Activated CD8-positive, alpha-beta memory T cell treated with anti-CD3 and anti-CD28 coated beads for 24 hours (primary cell): ENCODE data around the gene SPRTN.

Source experiments
- DNase-seq: peaks from one replicate; pipeline ENCODE4 v3.0.0-alpha.2; 2020

SPRTN gene, protein sequence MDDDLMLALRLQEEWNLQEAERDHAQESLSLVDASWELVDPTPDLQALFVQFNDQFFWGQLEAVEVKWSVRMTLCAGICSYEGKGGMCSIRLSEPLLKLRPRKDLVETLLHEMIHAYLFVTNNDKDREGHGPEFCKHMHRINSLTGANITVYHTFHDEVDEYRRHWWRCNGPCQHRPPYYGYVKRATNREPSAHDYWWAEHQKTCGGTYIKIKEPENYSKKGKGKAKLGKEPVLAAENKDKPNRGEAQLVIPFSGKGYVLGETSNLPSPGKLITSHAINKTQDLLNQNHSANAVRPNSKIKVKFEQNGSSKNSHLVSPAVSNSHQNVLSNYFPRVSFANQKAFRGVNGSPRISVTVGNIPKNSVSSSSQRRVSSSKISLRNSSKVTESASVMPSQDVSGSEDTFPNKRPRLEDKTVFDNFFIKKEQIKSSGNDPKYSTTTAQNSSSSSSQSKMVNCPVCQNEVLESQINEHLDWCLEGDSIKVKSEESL

DNA sequence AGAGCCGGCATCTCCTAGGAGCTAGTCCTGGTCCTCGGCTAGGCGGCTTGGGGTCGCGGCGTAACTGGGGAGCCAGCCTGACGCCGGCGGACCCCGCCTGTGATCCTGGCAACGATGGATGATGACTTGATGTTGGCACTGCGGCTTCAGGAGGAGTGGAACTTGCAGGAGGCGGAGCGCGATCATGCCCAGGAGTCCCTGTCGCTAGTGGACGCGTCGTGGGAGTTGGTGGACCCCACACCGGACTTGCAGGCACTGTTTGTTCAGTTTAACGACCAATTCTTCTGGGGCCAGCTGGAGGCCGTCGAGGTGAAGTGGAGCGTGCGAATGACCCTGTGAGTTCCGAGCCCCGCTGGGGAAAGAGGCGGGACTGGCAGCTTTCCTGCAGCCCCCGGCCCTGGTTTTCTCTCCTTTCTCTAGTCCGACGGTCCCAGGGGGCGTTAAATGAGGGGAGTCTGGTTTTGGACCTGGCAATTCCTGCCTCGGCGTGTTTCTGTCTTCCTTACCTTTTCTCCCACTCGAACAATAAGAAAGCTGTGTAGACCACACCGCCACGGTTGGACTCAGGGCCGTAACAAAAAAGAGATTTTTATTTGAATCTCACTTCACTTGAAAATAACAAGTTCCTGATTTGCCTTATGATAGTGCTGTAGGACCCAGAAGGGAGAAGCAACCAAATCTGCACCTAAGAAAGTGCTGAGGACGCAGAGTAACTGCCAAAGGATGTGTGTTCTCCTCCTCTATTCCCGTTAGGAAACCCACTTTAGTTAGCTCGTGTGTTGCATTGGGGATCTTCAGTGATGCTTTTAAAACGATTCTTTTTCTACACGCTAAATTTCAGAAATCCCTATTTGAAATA is at the start of gene SPRTN:
Gene SPRTN (plus strand): TSS at position 24 of the 859 bp plus-strand sequence. CDS start 91 bp downstream, at position 115.
- no peak for DNase-seq

DNA sequence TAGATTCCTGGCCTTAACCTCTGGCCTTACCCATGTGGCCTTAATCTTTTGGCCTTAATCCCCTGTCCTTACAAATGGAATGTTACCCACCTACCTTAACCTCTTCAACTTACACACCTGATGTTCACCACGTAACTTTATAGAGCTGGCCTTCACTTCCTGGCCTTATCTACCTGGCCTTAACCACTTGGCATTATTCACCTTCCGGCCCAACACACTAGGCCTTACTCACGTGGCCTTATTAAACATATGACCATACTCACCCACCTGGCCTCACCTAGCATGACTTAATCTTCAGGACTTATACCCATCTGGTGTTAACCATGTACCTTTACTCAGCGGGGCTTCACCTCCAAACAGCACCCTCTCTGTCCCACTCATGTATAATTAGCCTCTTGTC is 42.2 kb upstream of the SPRTN start:
- no peak for DNase-seq

DNA sequence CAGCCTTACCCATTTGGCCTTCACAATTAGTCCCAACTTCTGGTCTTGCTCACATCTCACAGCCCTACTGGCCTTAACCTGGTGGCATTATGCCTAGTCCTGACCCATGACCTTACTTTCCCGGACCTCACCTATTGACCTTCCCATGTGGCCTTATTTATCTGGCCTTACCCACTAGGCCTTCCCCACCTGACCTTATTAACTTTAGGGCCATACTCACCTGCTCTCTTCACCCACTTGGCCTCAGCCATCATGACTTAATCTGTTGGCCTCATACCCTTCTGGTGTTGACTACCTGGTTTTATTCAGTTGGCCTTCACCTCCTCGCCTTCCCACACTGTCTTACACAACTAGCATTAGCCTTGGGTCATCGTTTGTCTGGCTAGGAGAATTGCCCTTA is 36.1 kb upstream of the SPRTN start:
- no peak for DNase-seq

DNA sequence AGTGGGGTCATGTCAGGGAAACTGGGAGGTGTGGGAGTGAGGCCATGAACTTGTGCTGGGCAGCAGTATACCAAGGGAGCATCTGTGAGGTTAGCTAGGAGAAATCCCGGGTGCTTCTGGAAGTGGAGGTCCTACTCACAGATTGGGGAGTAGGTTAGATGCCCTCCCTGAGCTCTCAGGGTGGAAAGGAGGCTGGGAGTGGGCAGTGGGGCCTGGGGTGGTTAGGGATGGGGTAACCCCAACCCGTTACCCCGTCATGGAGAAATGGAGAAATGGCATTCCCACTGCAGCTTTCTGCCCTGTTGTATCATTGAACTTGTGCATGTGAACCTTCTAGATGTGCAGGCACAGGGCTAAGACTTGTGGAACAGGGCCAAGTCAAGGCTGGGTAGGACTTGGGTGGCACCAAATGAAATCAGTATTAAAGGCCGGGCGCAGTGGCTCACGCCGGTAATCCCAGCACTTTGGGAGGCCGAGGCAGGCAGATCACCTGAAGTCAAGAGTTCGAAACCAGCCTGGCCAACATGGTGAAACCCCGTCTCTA is 27.6 kb upstream of the SPRTN start:
- DNase-seq: peak; percentile 26

DNA sequence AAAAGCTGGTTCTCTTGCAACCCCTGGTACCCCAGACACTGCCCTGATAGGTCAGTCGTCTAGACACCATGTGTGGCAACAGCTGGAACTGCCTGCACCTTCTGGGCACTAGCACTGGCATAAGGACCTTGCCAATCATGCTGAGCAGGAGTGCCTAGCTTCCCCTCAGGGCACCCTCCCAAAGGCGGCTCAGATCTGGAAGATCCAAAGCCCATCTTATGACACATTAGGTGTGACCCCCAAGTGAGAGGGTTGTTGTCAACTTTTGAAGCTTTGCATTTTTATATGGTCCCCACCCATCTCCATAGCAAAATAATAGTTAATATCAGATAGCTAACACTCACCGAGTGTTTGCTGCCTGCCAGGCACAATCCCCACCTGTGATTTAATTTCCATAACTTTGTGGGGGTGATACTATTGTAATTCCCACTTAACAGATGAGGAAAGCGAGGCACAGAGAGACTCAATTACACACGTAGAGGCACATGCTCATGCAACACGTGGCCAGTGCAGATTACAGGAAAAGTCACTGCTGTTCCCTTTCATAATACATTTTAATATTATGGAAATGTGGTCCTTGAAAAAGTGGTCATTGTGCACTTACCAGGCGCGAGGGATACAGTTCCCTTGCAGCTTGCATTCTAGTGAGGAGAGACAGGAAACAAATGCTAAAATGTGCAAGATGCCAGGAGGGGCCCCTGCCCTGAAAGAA is 26.2 kb upstream of the SPRTN start:
- DNase-seq: peak; percentile 21

DNA sequence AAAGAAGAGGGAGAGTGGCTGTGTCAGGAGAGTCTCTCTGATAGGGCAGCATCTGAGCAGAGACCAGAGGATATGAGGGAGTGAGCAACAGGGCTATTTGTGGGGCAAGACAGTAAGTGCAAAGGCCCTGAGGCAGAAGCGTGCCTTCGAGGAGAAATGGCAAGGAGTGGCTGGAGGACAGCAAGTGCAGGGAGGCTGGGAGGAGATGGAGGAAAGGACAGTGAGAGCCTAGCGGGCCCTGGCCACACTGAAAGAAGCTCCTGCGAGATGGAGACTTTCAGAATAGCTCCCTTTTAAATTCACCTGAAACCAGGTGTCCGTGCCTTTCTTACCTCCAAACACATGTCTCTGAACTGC is 25.7 kb upstream of the SPRTN start:
- peak; percentile 28 for DNase-seq

DNA sequence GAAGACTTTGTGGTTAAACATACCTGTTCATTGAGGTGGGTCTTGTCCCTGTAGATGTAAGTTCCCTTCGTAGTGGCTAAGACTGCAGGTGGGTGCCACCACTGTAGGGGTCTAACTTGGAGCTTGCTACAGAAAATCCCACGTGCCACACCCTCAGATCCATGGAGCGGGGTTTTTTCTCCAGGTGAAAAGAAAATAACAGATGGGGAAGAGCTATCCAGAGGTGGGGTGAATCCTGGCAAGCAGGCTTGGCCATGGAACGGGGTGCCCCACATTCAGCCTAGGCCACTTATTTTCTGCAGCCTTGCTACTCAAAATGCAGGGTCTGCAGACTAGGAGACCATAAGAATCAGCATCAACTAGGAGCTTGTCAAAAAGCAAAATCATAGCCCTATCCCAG is 24.4 kb upstream of the SPRTN start:
- DNase-seq: peak; percentile 17

DNA sequence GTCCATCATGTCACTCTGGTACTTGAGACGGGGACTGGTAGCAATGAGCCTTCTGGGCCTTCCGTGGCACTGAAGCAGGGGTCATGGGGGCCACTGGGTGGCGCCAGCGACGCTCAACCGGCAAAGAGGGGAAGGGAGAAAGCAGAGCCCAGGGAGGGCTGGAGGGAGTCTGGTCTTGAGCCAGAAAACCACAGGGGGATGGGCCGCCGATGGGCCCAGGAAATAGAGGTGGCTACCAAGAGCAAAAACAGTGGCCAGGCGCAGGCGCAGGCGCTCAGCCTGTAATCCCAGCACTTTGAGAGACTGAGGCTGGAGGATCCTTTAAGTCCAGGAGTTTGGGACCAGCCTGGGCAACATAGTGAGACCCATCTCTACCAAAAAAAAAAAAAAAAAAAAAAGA is 22.2 kb upstream of the SPRTN start:
- peak; percentile 65 for DNase-seq

DNA sequence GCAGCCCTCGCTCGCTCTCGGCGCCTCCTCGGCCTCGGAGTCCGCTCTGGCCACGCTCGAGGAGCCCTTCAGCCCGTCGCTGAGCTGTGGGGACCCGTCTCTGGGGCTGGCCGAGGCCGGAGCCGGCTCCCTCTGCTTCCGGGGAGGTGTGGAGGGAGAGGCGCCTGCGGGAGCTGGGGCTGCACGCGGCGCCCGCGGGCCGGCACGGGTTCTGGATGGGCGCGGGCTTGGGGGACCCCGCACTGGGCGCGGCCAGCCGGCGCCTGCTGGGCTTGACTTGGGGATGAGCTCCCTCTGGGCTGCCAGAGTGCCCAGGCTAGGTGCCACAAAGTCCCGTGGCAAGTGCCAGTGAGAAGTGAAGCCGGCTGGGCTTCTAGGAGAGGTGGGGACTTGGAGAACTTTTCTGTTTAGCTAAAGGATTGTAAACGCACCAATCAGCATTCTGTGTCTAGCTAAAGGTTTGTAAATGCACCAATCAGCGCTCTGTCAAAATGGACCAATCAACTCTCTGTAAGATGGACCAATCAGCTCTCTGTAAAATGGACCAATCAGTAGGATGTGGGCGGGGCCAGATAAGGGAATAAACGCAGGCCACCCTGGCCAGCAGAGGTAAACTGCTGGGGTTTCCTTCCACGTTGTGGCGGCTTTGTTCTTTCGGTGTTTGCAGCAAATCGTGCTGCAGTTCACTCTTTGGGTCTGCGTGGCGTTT is 20.6 kb upstream of the SPRTN start:
- DNase-seq: peak; percentile 26

DNA sequence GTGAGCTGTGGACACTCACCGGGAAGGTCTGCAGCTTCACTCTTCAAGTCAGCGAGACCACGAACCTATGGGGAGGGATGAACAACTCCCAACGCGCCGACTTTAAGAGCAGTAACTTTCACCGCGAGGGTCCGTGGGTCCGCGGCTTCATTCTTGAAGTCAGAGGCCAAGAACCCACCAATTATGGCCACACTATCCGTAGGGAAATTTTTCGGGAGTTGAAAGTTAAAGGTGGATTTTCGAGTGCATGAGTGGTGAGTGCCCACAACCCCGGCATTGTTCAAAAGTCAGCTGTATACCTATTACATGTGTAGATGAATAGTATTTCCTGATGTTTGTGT is 20.1 kb upstream of the SPRTN start:
- peak; percentile 30 for DNase-seq

DNA sequence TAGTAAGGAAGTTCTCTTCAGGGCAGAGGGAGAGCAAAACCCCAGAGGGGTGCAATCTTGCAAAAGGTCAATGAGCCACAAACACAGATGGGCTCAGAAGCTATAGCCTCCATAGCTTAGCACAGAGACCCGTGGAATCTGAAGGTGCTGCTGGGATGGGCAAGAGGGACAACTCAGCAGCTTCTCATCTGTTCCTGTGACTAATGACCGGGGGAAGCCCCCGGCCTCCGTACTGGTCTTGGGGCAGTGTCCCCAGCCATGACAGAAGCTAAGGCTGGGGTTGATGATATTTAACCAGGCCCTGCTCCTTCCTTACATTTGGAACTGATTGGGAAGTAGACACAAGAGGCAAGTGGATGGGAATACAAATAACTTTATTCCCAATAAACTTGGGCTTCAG is 19.5 kb upstream of the SPRTN start:
- peak; percentile 5 for DNase-seq

DNA sequence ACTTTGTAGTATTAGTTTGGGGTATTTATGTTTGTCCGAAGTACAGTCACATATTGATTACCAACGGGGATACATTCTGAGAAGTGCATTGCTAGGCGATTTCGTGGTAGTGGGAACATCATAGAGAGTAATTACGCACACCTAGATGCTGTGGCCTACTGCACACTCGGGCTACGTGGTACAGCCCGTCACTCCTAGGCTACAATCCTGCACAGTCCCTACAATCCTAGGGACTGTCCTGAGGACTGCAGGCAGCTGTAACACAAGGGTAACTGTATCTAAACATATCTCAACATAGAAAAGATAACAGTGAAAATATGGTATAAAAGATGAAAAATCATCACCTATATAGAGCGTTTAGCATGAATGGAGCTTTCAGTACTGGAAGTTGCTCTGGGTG is 19.0 kb upstream of the SPRTN start:
- DNase-seq: peak; percentile 35

DNA sequence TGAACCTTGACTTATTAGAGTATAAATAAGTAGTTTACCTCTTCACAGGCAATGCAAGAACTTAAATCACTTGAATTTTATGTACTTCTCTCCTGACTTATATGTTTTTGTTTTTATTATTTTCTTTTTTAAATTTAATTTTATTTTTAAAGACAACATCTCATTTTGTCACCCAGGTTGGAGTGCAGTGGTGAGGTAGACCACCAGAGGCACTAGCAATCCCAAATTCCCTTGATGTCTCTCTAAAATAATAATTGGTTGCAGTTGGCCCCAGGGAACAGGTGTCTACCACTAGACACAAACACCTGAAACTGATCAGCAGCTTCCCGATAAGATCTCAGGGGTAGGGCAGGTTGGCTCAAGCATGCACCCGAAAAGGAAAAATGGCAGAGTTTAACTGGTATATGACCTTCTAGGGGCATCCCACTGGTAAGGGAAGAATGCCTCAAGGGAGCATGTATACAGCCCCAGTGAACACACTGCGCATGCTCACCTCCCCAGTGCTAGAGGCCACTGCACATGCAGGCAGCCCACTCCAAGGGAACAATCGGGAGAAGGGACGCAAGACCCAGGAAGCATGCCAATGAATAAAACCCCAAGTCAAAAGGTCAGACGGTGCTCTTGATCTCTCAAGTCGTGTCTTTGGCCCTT is 15.1 kb upstream of the SPRTN start:
- DNase-seq: no peak

DNA sequence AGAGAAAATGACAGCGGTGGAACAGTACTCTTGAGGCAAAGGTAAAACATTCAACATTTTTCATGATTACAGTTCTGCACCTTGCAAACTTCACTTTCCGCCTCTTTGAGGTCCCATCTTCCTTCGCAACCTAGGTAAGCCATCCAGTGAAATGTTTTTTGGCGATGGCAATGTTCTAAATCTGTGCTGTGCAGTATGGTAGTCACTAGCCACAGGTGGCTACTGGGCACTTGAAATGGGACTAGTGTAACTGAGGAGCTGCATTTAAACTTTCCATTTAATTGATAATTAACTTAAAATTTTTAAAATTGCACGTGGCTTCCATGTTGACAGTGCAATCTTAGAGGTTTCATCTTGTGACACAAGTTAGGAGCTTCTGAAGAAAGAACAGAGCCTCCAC is 13.4 kb upstream of the SPRTN start:
- DNase-seq: no peak

DNA sequence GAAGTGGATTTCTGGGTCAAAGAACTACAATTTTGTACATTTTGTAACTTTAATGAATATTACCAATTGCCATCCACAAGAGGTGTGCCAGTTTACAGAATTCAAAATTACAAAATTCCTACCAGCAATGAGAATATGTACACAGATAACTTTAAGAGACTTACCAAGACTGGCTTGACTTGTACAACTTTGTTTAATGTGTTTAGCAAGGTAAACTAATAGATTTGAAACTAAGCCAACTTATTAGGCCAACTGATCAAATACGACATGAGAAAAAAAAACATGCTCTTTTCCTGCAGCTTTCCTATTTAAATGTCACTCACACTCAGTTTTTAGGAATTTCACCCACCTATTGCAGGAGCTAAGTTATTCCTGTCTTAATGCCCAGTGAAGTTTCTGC is 11.8 kb upstream of the SPRTN start:
- no peak for DNase-seq

DNA sequence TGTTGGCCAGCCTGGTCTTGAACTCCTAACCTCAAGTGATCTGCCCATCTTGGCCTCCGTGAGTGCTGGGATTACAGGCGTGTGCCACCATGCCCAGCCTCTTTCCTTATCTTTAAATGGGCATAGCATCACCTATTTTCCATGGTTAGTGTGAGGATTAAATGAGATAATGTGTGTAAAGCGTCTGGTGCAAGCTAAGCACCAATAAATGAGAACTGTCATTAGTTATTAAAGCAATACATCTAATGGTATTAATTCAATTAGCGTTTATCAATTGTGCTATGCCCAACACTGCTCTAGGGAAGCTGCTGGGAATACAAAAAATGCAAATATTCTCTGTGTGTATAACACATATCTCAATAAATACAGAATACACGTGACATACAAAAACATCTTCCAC is 10.5 kb upstream of the SPRTN start:
- DNase-seq: no peak

DNA sequence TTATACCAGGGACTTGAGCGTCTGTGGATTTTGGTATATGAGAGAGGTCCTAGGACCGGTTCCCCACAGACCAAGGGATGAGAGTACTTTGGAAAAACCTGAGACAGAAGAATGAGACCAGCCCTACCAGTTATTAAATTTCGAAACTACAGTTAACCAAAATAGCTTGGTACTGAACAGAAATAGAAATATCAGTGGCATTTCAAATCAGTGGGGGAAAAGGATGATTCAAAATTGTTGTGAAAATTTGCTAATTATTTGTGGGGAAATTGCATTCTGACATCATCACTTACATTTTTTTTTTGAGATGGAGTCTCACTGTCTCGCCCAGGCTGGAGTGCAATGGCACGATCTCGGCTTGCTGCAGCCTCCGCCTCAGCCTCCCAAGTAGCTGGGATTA is 8.6 kb upstream of the SPRTN start:
- no peak for DNase-seq

DNA sequence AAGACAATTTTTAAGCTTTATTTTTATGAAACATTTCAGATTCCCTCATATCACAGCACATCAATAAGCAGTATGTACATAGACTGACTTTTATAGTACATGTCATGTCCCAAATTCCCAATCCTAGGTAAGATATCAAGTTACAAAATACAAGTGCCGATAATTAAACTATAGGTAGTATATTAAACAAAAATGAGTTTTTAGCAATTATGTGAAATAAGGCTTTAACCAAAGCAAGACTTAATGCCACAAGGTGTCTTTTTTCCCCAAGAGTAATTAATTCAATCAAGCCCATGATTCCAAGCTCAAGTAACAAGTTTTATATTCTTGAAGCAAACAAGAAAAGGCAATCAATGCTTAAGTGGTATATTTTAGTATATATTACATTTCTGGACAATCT is 5.3 kb upstream of the SPRTN start:
- no peak for DNase-seq

DNA sequence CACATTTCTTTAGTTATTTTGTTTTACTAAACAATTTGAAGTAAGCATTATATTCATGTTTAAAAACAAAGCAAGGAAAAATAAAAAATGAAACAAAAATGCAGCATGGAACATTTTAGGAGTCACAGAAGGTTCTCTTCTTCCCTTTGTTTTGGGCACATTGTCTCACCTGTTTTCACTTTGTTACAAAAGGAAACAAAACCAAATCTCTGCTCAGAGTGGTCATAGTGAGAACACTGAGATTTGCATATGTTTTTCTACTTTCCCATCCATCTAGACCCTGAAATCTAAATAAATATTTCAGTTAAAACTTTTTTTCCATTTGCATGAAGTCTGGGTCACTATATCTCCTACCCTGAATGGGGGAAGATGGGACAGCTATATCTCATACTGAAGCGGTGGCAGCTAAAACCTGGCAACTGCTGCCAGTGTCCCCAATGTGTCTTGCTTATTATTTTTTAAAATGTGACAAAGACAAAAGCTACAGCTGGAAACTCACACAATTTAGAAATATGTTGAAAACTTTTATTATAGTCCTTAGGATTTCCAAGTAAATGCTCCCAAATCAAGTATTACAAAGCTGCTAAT is 3.9 kb upstream of the SPRTN start:
- DNase-seq: no peak

DNA sequence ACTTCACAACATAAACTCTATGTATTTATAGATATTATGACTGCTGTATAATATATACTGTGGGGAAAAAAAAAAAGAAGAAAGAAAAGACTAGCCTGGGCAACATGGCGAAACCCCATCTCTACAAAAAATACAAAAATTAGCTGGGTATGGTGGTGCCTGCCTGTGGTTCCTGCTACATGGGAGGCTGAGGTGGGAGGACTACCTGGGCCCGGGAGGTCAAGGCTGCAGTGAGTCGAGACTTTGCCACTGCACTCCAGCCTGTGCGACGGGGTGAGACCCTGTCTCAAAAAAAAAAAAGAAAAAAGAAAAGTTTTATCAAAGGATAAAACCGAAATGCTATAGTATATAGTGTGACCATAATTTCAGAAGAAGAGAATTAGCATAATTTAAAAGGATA is 3.1 kb upstream of the SPRTN start:
- DNase-seq: no peak
